Spleen (tissue), 13 donors: Measurements from ENCODE around the gene DEFB114. TPM values are rescaled to one million over a fixed set of nuclear protein-coding genes. Genes with fewer than 3 reads are reported as not detected.

ENCODE experiments used
- DNase-seq: peaks from one replicate; pipeline ENCODE4 v3.0.0-alpha.2; 2020
- H3K27ac ChIP-seq, 8 donors: fragments of 200-600 bp; sonication (generic) in 7 of 8; 1 replicate in 4 of 8; 2 replicates in 4 of 8; pipeline versions ENCODE4 v1.5.0 to v1.8.0; 2016 to 2021; ENCODE audit warnings: inconsistent platforms in 4 of 8, mild to moderate bottlenecking in 4 of 8, moderate library complexity in 1 of 8
- H3K27me3 ChIP-seq, 7 donors: fragments of 200-600 bp; sonication (generic) in 6 of 7; replicated peaks in 1 of 7; 1 replicate in 4 of 7; 2 replicates in 3 of 7; pipeline versions ENCODE4 v1.5.0 to v1.8.0; 2016 to 2021; ENCODE audit warnings: inconsistent platforms in 3 of 7, mild to moderate bottlenecking in 1 of 7
- H3K36me3 ChIP-seq, 6 donors: fragments of 200-600 bp; sonication (generic) in 5 of 6; 1 replicate in 4 of 6; 2 replicates in 2 of 6; pipeline versions ENCODE4 v1.5.0 to v1.8.0; 2016 to 2021; ENCODE audit warnings: inconsistent platforms in 2 of 6
- H3K4me1 ChIP-seq, 6 donors: fragments of 200-600 bp; sonication (generic) in 5 of 6; 1 replicate in 3 of 6; 2 replicates in 3 of 6; pipeline versions ENCODE4 v1.5.0 to v1.8.0; 2016 to 2021; ENCODE audit warnings: inconsistent platforms in 3 of 6
- H3K4me3 ChIP-seq, 8 donors: fragments of 200-600 bp; sonication (generic) in 7 of 8; 1 replicate in 4 of 8; 2 replicates in 4 of 8; pipeline versions ENCODE4 v1.5.0 to v1.8.0; 2016 to 2021; ENCODE audit warnings: inconsistent platforms in 4 of 8, mild to moderate bottlenecking in 4 of 8, moderate library complexity in 2 of 8
- H3K9me3 ChIP-seq, 8 donors: fragments of 200-600 bp; sonication (generic) in 7 of 8; 1 replicate in 4 of 8; 2 replicates in 4 of 8; pipeline versions ENCODE4 v1.5.0 to v1.8.0; 2016 to 2021; ENCODE audit warnings: inconsistent platforms in 4 of 8
- CTCF ChIP-seq, 11 experiments: fragments of 200-600 bp in 7 of 11; fragments of 450-650 bp in 4 of 11; sonication (generic) in 4 of 11; IDR thresholded peaks in 8 of 11; conservative IDR thresholded peaks in 3 of 11; 1 replicate in 7 of 11; 2 replicates in 4 of 11; pipeline versions ENCODE4 v1.4.0 to v1.8.0; 2016 to 2021; ENCODE audit warnings: antibody characterized with exemption in 11 of 11, inconsistent platforms in 4 of 11, mild to moderate bottlenecking in 1 of 11
- POLR2A ChIP-seq, 3 donors: fragments of 450-650 bp; IDR thresholded peaks; one replicate each; pipeline ENCODE4 v1.5.1; 2017; ENCODE audit warnings: antibody characterized with exemption in 3 of 3, mild to moderate bottlenecking in 1 of 3
- POLR2AphosphoS5 ChIP-seq, 3 donors: sonication (generic); formaldehyde crosslinking; IDR thresholded peaks; one replicate each; pipeline ENCODE4 v1.5.1; 2017; ENCODE audit warnings: antibody characterized with exemption in 3 of 3
- WGBS, 5 donors: extraction: QIAGEN DNeasy Blood & Tissue Kit in 3 of 5; methylation state at CpG; one replicate each; pipeline versions ENCODE4 v1.1.5 to v1.1.7; 2013 to 2018; 5-methylcytosine and 5-hydroxymethylcytosine counted together
- intact Hi-C: fragments of 100-400 bp; cut with DNase I; formaldehyde crosslinking; loops from one replicate; pipeline ENCODE4 v1.15.0; 2023; ENCODE audit warnings: low total_unique reads
- long read RNA-seq, 2 donors: transcript quantifications; one replicate each; lab custom pipeline, GENCODE V29; 2026
- polyA plus RNA-seq, 3 donors: library from polyadenylated mRNA; stranded (reverse); fragments of 200-250 nt; gene quantifications; one replicate each; pipeline ENCODE4 v1.2.1, GENCODE V29; 2013
- total RNA-seq, 7 donors: library from RNA; depleted of rRNA in 3 of 7; stranded (reverse); fragments of >200 nt in 3 of 7; fragmentation: NEBNext Ultra II Directional in 4 of 7; extraction: Animal tissue kit (Norgen Biotek cat#: 25700) in 4 of 7; gene quantifications; one replicate each; pipeline versions ENCODE4 v1.1.0 to v1.2.1, GENCODE V29; 2016 to 2021
- donor health status: healthy with polysubstance abuse.
- donor health status: DM: no; HTN: no; CAD: no; lungs with moderate emphysema.
- donor health status: DM: no; HTN: no; CAD: no.
- donor health status: Bipolar disorder and iron deficiency.
- donor health status: healthy.
- donor health status: DM: no; HTN: no; CAD: no.
- donor health status: DM: yes; HTN: yes; CAD: no.

The DEFB114 gene, protein sequence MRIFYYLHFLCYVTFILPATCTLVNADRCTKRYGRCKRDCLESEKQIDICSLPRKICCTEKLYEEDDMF
- total RNA-seq, result not detected
- not detected for polyA plus RNA-seq
- long read RNA-seq, donor 1, result 0 reads
- long read RNA-seq, donor 2, result 0 reads

DNA sequence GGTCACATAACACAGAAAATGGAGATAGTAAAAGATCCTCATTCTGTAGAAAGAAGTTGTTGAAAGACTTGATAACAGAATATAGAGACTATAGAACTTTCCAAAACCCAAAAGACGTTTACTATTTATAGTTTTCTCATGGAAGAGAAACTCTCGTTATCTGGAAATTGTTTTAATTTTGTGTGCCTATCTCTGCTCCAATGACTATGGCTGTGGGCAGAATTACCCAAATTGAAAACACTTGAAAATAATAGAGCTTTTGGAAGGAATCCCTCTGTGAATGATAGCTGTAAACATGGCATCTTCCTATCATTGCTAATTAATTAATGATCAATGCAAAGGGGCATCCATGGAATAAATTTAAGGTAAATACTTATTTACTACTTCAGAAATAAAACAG lies at the start of gene DEFB114:
TSS of gene DEFB114 (minus strand) at position 101 of the 400 bp plus-strand sequence. CDS start at position 42, 59 bp downstream.
- Histone ChIP-seq H3K9me3 (peaks cover 0 to 1% (median 0%) of the 10 kb centered on the region in 8 donors), H3K27ac (no peak within 1 kb of the TSS), H3K27me3 (no peaks in the 10 kb centered on the region), H3K4me1 (no peaks in the 10 kb centered on the region), H3K36me3 (no peaks in the 10 kb centered on the region), H3K4me3 (no peak within 1 kb of the TSS)
- WGBS, 5 donors, result 65 to 79% (median 69%) methylated on average over 2 of the region's 2 CpGs
- intact Hi-C loops, result no loop called here
- TF ChIP-seq POLR2A (IDR thresholded peaks at IDR 0.05) (no peak), CTCF (IDR thresholded peaks at IDR 0.05 in 8 of 11, conservative IDR thresholded peaks at IDR 0.05 in 3 of 11) (no peak), POLR2AphosphoS5 (IDR thresholded peaks at IDR 0.05) (no peak)
- no peak for DNase-seq

GRCh38 chr6:50007819-50008218 lies 43.9 kb upstream of the DEFB114 start:
- Histone ChIP-seq H3K27ac (no peak overlapping the region), H3K4me1 (no peaks in the 10 kb centered on the region), H3K36me3 (no peaks in the 10 kb centered on the region), H3K4me3 (no peak overlapping the region), H3K27me3 (no peaks in the 10 kb centered on the region), H3K9me3 (peaks cover 0 to 8% (median 0%) of the 10 kb centered on the region in 8 donors)
- TF ChIP-seq CTCF (IDR thresholded peaks at IDR 0.05 in 8 of 11, conservative IDR thresholded peaks at IDR 0.05 in 3 of 11) (no peak), POLR2AphosphoS5 (IDR thresholded peaks at IDR 0.05) (no peak)
- whole genome bisulfite sequencing, 5 donors, result 78 to 86% (median 82%) methylated on average over 3 of the region's 3 CpGs
- no peak for DNase-seq
- intact Hi-C loops, result no loop called here

DNA sequence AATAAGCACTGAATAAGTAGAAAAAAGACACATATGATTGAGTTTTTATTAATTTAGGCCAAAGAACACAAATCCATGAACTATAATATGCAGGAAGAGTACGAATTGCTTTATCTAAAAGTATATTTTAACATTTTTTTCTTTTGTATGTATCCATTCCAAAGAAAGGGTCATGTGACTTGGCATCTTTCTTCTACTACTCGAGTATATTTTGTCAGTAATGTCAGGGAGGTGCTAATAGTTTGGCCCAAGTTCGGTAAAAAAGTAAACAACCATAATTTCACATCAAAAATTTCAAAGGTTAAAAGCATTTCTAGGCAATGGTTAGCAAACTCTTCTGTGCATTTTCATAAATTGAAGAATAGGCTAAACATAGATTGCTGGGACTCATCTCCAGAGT lies 39.2 kb upstream of the DEFB114 start:
- no peak for DNase-seq
- no peaks in the 10 kb centered on the region for H3K36me3 ChIP-seq
- H3K4me3 ChIP-seq, result no peak overlapping the region
- no peaks in the 10 kb centered on the region for H3K27me3 ChIP-seq
- TF ChIP-seq CTCF (IDR thresholded peaks at IDR 0.05 in 8 of 11, conservative IDR thresholded peaks at IDR 0.05 in 3 of 11) (no peak), POLR2A (IDR thresholded peaks at IDR 0.05) (no peak), POLR2AphosphoS5 (IDR thresholded peaks at IDR 0.05) (no peak)
- H3K4me1 ChIP-seq, result no peaks in the 10 kb centered on the region
- H3K27ac ChIP-seq, result no peak overlapping the region
- WGBS, 5 donors, result 54 to 72% (median 63%) methylated on average over 3 of the region's 3 CpGs
- intact Hi-C loops, result no loop called here
- peaks cover 0 to 8% (median 0%) of the 10 kb centered on the region in 8 donors for H3K9me3 ChIP-seq

DNA sequence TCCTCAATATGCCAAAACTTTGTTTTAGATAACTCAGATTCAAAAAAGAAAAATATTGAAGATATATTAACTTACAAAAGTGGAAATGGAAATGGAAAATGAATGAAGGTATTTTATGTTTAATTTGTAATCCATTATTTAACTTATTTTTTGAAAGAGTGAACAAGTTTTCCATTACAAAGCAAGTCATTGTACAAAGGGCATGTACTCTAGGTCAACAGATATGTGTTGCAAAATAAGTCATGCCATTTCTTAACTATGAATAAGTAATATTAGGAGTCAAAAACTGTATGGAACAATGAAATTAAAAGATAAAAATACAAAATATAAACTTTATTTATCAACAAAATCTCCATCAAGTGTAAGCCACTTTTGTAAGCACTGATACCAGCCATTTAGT lies 31.3 kb upstream of the DEFB114 start:
- Histone ChIP-seq H3K27me3 (no peaks in the 10 kb centered on the region), H3K4me3 (no peak overlapping the region), H3K27ac (no peak overlapping the region), H3K9me3 (no peaks in the 10 kb centered on the region), H3K36me3 (no peaks in the 10 kb centered on the region), H3K4me1 (no peaks in the 10 kb centered on the region)
- no peak for DNase-seq
- TF ChIP-seq POLR2A (IDR thresholded peaks at IDR 0.05) (no peak), CTCF (IDR thresholded peaks at IDR 0.05 in 8 of 11, conservative IDR thresholded peaks at IDR 0.05 in 3 of 11) (no peak), POLR2AphosphoS5 (IDR thresholded peaks at IDR 0.05) (no peak)
- intact Hi-C loops, result no loop called here
